Ramos (cell line): Measurements from ENCODE around the gene LCA5L.

ENCODE experiments used
- in situ Hi-C: fragments of 300-500 bp; cut with MboI; formaldehyde crosslinking; loops from one replicate; pipeline ENCODE4 v1.14.3; 2022; ENCODE audit warnings: low sequenced_read_pairs; ENCODE audit not compliant: unreplicated experiment

The LCA5L gene

GRCh38 chr21:39445321-39446269, at the start of gene LCA5L:
Gene LCA5L, minus strand, starts transcription at chr21:39445778. Its CDS starts 17,285 bp downstream, at chr21:39428493.
- in situ Hi-C loops = no loop called here

- in situ Hi-C loops = no loop called here
Observed at GRCh38 chr21:39489380-39489924, 43.9 kb upstream of the LCA5L start.

- in situ Hi-C loops = no loop called here
Observed at GRCh38 chr21:39484711-39485276, 39.2 kb upstream of the LCA5L start.

- in situ Hi-C loops = no loop called here
Observed at GRCh38 chr21:39483917-39484316, 38.3 kb upstream of the LCA5L start.

GRCh38 chr21:39481886-39482285, 36.3 kb upstream of the LCA5L start:
- in situ Hi-C loops = no loop called here

GRCh38 chr21:39480271-39480670, 34.7 kb upstream of the LCA5L start:
- in situ Hi-C loops = no loop called here

GRCh38 chr21:39479814-39480182, 34.2 kb upstream of the LCA5L start:
- in situ Hi-C loops = no loop called here

GRCh38 chr21:39479164-39479813, 33.7 kb upstream of the LCA5L start:
- in situ Hi-C loops = no loop called here

GRCh38 chr21:39474611-39475010, 29.0 kb upstream of the LCA5L start:
- in situ Hi-C loops = no loop called here

- in situ Hi-C loops = no loop called here
Observed at GRCh38 chr21:39472786-39473185, 27.2 kb upstream of the LCA5L start.

- in situ Hi-C loops = no loop called here
Observed at GRCh38 chr21:39471598-39471997, 26.0 kb upstream of the LCA5L start.

GRCh38 chr21:39468559-39468958, 23.0 kb upstream of the LCA5L start:
- in situ Hi-C loops = no loop called here

GRCh38 chr21:39467746-39468145, 22.2 kb upstream of the LCA5L start:
- in situ Hi-C loops = no loop called here

- in situ Hi-C loops = no loop called here
Observed at GRCh38 chr21:39466584-39466983, 21.0 kb upstream of the LCA5L start.

GRCh38 chr21:39463308-39463707, 17.7 kb upstream of the LCA5L start:
- in situ Hi-C loops = no loop called here

GRCh38 chr21:39461419-39461818, 15.8 kb upstream of the LCA5L start:
- in situ Hi-C loops = no loop called here

GRCh38 chr21:39456665-39457064, 11.1 kb upstream of the LCA5L start:
- in situ Hi-C loops = no loop called here

GRCh38 chr21:39454949-39455668, 9.5 kb upstream of the LCA5L start:
- in situ Hi-C loops = no loop called here

GRCh38 chr21:39453571-39454179, 8.1 kb upstream of the LCA5L start:
- in situ Hi-C loops = no loop called here

- in situ Hi-C loops = no loop called here
Observed at GRCh38 chr21:39452970-39453342, 7.4 kb upstream of the LCA5L start.
